ENCODE measurements around the gene RFXAP.

RFXAP gene

DNA sequence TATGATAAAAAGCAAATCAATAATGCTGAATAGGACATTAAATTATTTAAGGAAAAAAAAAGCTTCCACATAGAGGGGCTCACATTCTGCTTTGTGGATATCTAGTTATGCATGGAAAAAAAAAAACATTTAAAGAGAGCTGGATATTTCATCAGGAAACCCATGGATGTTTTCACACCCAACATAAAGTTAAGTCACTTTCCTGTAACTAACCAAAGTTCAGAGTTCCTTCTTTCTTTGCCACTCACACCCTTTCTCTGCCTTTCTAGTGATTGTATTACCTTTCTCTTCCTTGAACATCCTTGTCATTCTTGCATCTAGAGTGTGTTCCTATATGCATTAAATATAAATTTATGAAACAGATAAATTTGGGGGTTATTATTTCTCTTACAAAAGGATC lies 47.2 kb downstream of the RFXAP start:
- no peak for DNase-seq (ENCODE audit: low read depth)

DNA sequence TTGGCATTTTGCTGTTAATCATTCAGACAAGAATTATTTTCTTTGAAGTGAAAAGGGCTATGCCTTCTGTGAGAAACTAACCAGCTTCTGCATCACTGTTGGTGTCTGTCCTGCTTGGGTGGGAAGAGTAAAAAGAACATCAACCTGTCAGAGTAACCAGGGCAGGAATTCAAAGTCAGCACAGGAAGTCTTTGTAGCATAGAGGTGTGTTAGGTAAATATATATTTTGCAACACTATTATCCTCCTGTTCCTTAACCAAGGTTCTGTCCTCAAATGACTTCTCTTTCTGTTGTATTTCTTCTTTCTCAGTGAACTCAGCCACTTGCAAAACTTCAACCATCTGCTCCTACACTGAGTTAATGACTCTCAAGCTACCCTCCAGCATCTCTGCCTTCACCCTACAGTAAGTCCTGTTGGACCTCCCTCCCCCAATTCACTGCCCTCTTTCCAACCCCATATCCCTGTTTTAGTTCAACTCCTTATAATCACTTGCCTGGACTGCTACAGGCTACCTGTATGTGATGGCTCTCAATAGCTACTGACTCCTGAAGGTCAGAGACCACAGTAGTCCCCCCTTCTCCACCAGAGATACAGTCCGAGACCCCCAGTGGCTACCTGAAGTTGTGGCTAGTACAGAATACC lies 51.1 kb downstream of the RFXAP start:
- no peak for DNase-seq (ENCODE audit: low read depth)

- no peak for DNase-seq (ENCODE audit: low read depth)
These were observed 53.6 kb downstream of the RFXAP start for GRCh38 chr13:36872621-36873020.

- DNase-seq (ENCODE audit: low read depth), result no peak
These were observed 56.4 kb downstream of the RFXAP start for GRCh38 chr13:36875431-36875830.

GRCh38 chr13:36875961-36876360 lies 56.9 kb downstream of the RFXAP start:
- no peak for DNase-seq (ENCODE audit: low read depth)

Data from EH (cell line).